H1 (cell line): Measurements from ENCODE around the gene GKAP1. TPM values are rescaled to one million over a fixed set of nuclear protein-coding genes. Genes with fewer than 3 reads are reported as not detected.

Source experiments
- CTCF ChIA-PET: fragments of 300-600 bp; sonication (Branson Sonifier 250); formaldehyde crosslinking; loops from one replicate; lab custom pipeline; 2021; ENCODE audit not compliant: partially characterized antibody; lab: Charles Lee
- POLR2A ChIA-PET: fragments of 300-600 bp; sonication (Branson Sonifier 250); formaldehyde crosslinking; loops from one replicate; lab custom pipeline; 2021; ENCODE audit warnings: inconsistent platforms; ENCODE audit not compliant: partially characterized antibody; lab: Charles Lee
- DNase-seq, 2 experiments: peaks; one replicate each; pipeline versions ENCODE4 v3.0.0 to v3.0.0-alpha.2; 2010 to 2022; ENCODE audit warnings: low spot score in 2 of 2, low read depth in 1 of 2, mixed read lengths in 1 of 2
- FAIRE-seq: peaks from 2 replicates; lab custom pipeline; 2011; peaks lifted over from hg19 to GRCh38; lab: Jason Lieb, UNC
- H2AFZ ChIP-seq: 2 replicates; pipeline ENCODE4 v1.8.1; 2012; ENCODE audit warnings: low read length, inconsistent platforms
- H2AK5ac ChIP-seq: 2 replicates; pipeline ENCODE4 v1.6.1; 2013; ENCODE audit warnings: low read depth, low read length
- H2BK120ac ChIP-seq: replicated peaks from 2 replicates; pipeline ENCODE3; 2013; ENCODE audit warnings: low read depth, low read length, inconsistent platforms
- H2BK12ac ChIP-seq: 2 replicates; pipeline ENCODE4 v1.6.1; 2013; ENCODE audit warnings: low read depth, low read length
- H2BK15ac ChIP-seq: 2 replicates; pipeline ENCODE4 v1.6.1; 2013; ENCODE audit warnings: low read length
- H2BK20ac ChIP-seq: 2 replicates; pipeline ENCODE4 v1.6.1; 2013; ENCODE audit warnings: low read length
- H2BK5ac ChIP-seq: 2 replicates; pipeline ENCODE4 v1.6.1; 2013; ENCODE audit warnings: low read depth, low read length
- H3K14ac ChIP-seq: 2 replicates; pipeline ENCODE4 v1.6.1; 2013; ENCODE audit warnings: inconsistent platforms; ENCODE audit not compliant: insufficient read length
- H3K18ac ChIP-seq: 2 replicates; pipeline ENCODE4 v1.6.1; 2013; ENCODE audit warnings: low read length; ENCODE audit errors: extremely low read depth
- H3K23ac ChIP-seq: 2 replicates; pipeline ENCODE4 v1.6.1; 2013; ENCODE audit warnings: inconsistent platforms; ENCODE audit not compliant: insufficient read length
- H3K23me2 ChIP-seq: 2 replicates; pipeline ENCODE4 v1.6.1; 2013; ENCODE audit warnings: low read depth, low read length
- H3K27ac ChIP-seq: 2 replicates; pipeline ENCODE4 v1.6.1; 2011; ENCODE audit warnings: low read depth, low read length, inconsistent platforms
- H3K27me3 ChIP-seq, 4 experiments: replicated peaks in 1 of 4; 1 replicate in 1 of 4; 2 replicates in 3 of 4; pipeline versions ENCODE4 v1.6.1 to v1.8.1; 2011 to 2013; ENCODE audit warnings: low read length in 3 of 4, mild to moderate bottlenecking in 3 of 4, inconsistent platforms in 2 of 4, mixed read lengths in 2 of 4, moderate library complexity in 1 of 4; ENCODE audit not compliant: control insufficient read depth in 3 of 4, insufficient read depth in 3 of 4; ENCODE audit errors: extremely low read depth in 1 of 4
- H3K36me3 ChIP-seq, 4 experiments: 2 replicates each; pipeline versions ENCODE4 v1.6.1 to v1.8.1; 2011 to 2013; ENCODE audit warnings: mild to moderate bottlenecking in 4 of 4, low read length in 3 of 4, moderate library complexity in 2 of 4, control low read depth in 1 of 4, inconsistent platforms in 1 of 4; ENCODE audit not compliant: insufficient read depth in 4 of 4, control insufficient read depth in 2 of 4
- H3K4ac ChIP-seq: replicated peaks from 2 replicates; pipeline ENCODE3; 2013; ENCODE audit warnings: low read length, low read depth, mixed read lengths, inconsistent platforms; ENCODE audit not compliant: insufficient read length
- H3K4me1 ChIP-seq, 4 experiments: replicated peaks in 1 of 4; 1 replicate in 1 of 4; 2 replicates in 3 of 4; pipeline versions ENCODE4 v1.6.1 to v1.8.1; 2011 to 2013; ENCODE audit warnings: low read length in 3 of 4, inconsistent platforms in 2 of 4, mixed read lengths in 1 of 4; ENCODE audit not compliant: insufficient read depth in 4 of 4, control insufficient read depth in 3 of 4
- H3K4me2 ChIP-seq, 2 experiments: 2 replicates each; pipeline versions ENCODE4 v1.6.1 to v1.8.1; 2011 to 2013; ENCODE audit warnings: low read depth in 2 of 2, low read length in 2 of 2, control low read depth in 1 of 2, inconsistent platforms in 1 of 2, mild to moderate bottlenecking in 1 of 2; ENCODE audit not compliant: insufficient read depth in 1 of 2
- H3K4me3 ChIP-seq, 4 experiments: fragments of 200-600, 300-600 bp in 1 of 4; sonication (generic), shearing (Covaris generic), sonication (Bioruptor Twin) in 1 of 4; 2 replicates each; pipeline versions ENCODE4 v1.5.1 to v1.8.1; 2011 to 2016; ENCODE audit warnings: low read length in 4 of 4, low read depth in 3 of 4, control low read depth in 2 of 4, inconsistent platforms in 2 of 4, mild to moderate bottlenecking in 2 of 4, mixed read lengths in 1 of 4, moderate library complexity in 1 of 4; ENCODE audit not compliant: insufficient read depth in 2 of 4; ENCODE audit errors: extremely low read depth in 1 of 4
- H3K56ac ChIP-seq: replicated peaks from 2 replicates; pipeline ENCODE3; 2013; ENCODE audit warnings: low read depth, mild to moderate bottlenecking, mixed read lengths, low read length, inconsistent platforms; ENCODE audit not compliant: insufficient read length
- H3K79me1 ChIP-seq: 2 replicates; pipeline ENCODE4 v1.6.1; 2013; ENCODE audit warnings: low read depth, low read length, control low read depth
- H3K79me2 ChIP-seq, 2 experiments: 2 replicates each; pipeline versions ENCODE4 v1.6.1 to v1.8.1; 2012 to 2013; ENCODE audit warnings: low read length in 2 of 2, mild to moderate bottlenecking in 2 of 2, inconsistent platforms in 1 of 2; ENCODE audit not compliant: insufficient read depth in 2 of 2, control insufficient read depth in 1 of 2
- H3K9ac ChIP-seq, 4 experiments: replicated peaks in 1 of 4; 1 replicate in 1 of 4; 2 replicates in 3 of 4; pipeline versions ENCODE4 v1.6.1 to v1.8.1; 2011 to 2013; ENCODE audit warnings: low read depth in 3 of 4, low read length in 3 of 4, control low read depth in 2 of 4, mild to moderate bottlenecking in 2 of 4, moderate library complexity in 2 of 4, inconsistent platforms in 1 of 4; ENCODE audit errors: extremely low read depth in 1 of 4
- H3K9me3 ChIP-seq, 2 experiments: 2 replicates each; pipeline versions ENCODE4 v1.6.1 to v1.8.1; 2012 to 2013; ENCODE audit warnings: mild to moderate bottlenecking in 2 of 2, moderate library complexity in 2 of 2, control low read depth in 1 of 2, inconsistent platforms in 1 of 2, low read depth in 1 of 2, low read length in 1 of 2, mixed read lengths in 1 of 2; ENCODE audit not compliant: insufficient read depth in 2 of 2
- H4K20me1 ChIP-seq, 2 experiments: replicated peaks in 1 of 2; 2 replicates each; pipeline versions ENCODE3 to v1.8.1; 2011 to 2013; ENCODE audit warnings: inconsistent platforms in 2 of 2, low read length in 2 of 2, mild to moderate bottlenecking in 1 of 2; ENCODE audit not compliant: insufficient read depth in 2 of 2, control insufficient read depth in 1 of 2
- H4K5ac ChIP-seq: 2 replicates; pipeline ENCODE4 v1.6.1; 2013; ENCODE audit warnings: low read length, low read depth, mixed read lengths, inconsistent platforms; ENCODE audit not compliant: insufficient read length
- H4K8ac ChIP-seq: 2 replicates; pipeline ENCODE4 v1.8.0; 2013; ENCODE audit warnings: mild to moderate bottlenecking, moderate library complexity, low read length, inconsistent platforms; ENCODE audit not compliant: insufficient read depth; ENCODE audit errors: extremely low read depth
- H4K91ac ChIP-seq: replicated peaks from 2 replicates; pipeline ENCODE3; 2013; ENCODE audit warnings: low read length, mixed read lengths, inconsistent platforms; ENCODE audit not compliant: insufficient read length
- ASH2L ChIP-seq: fragments of 200-600, 300-600 bp; sonication (generic); IDR thresholded peaks from one replicate; pipeline ENCODE4 v1.7.1; 2017; ENCODE audit warnings: low read length
- BRCA1 ChIP-seq: IDR thresholded peaks from 2 replicates; pipeline ENCODE4 v1.6.1; 2012; ENCODE audit warnings: low read depth, low read length, improper control_type of control experiment
- CEBPB ChIP-seq: IDR thresholded peaks from 2 replicates; pipeline ENCODE4 v1.6.1; 2012; ENCODE audit warnings: low read depth, low read length
- CHD2 ChIP-seq: IDR thresholded peaks from 2 replicates; pipeline ENCODE4 v1.6.1; 2012; ENCODE audit warnings: low read length, improper control_type of control experiment
- EGR1 ChIP-seq: IDR thresholded peaks from 2 replicates; pipeline ENCODE4 v1.6.1; 2011; ENCODE audit warnings: low read depth, low read length, borderline replicate concordance
- EZH2 ChIP-seq: fragments of 200-600 bp; sonication (generic); IDR thresholded peaks from 2 replicates; pipeline ENCODE4 v1.7.1; 2012; ENCODE audit warnings: low read depth, mild to moderate bottlenecking, moderate library complexity, low read length, inconsistent platforms; ENCODE audit not compliant: severe bottlenecking
- FOSL1 ChIP-seq: IDR thresholded peaks from 2 replicates; pipeline ENCODE4 v1.6.1; 2011; ENCODE audit warnings: mild to moderate bottlenecking, low read depth, low read length, moderate library complexity; ENCODE audit not compliant: insufficient read depth
- JUND ChIP-seq: IDR thresholded peaks from 2 replicates; pipeline ENCODE4 v1.6.1; 2011; ENCODE audit warnings: mild to moderate bottlenecking, improper control_type of control experiment, low read length
- PHF8 ChIP-seq: fragments of 200-600 bp; sonication (generic); conservative IDR thresholded peaks from 2 replicates; pipeline ENCODE4 v1.7.1; 2012; ENCODE audit warnings: low read depth, mild to moderate bottlenecking, inconsistent platforms, low read length, moderate library complexity
- RNF2 ChIP-seq: fragments of 200-900, 300-1000 bp; sonication (generic); IDR thresholded peaks from 2 replicates; pipeline ENCODE4 v1.7.1; 2016; ENCODE audit warnings: borderline replicate concordance, low read depth, mild to moderate bottlenecking, antibody characterized with exemption, low read length; ENCODE audit not compliant: poor library complexity, severe bottlenecking; ENCODE audit errors: missing control alignments
- SIN3A ChIP-seq, 2 experiments: IDR thresholded peaks in 1 of 2; conservative IDR thresholded peaks in 1 of 2; 2 replicates each; pipeline ENCODE4 v1.6.1; 2011 to 2012; ENCODE audit warnings: low read length in 2 of 2, improper control_type of control experiment in 1 of 2, low read depth in 1 of 2, mild to moderate bottlenecking in 1 of 2
- SIX5 ChIP-seq: IDR thresholded peaks from 2 replicates; pipeline ENCODE4 v1.6.1; 2011; ENCODE audit warnings: mild to moderate bottlenecking, low read depth, low read length
- WGBS, 2 experiments: shearing (Covaris generic) in 1 of 2; methylation state at CpG; one replicate each; pipeline versions ENCODE4 v1.1.6 to v1.1.7; 2013 to 2015; ENCODE audit warnings: low lambda C conversion rate in 2 of 2, mixed read lengths in 2 of 2, inconsistent platforms in 1 of 2, low coverage in 1 of 2, missing lambda C conversion rate in 1 of 2; ENCODE audit not compliant: insufficient replicate concordance in 2 of 2, insufficient coverage in 1 of 2, insufficient read length in 1 of 2; ENCODE audit errors: extremely low coverage in 1 of 2, missing lambda C conversion rate in 1 of 2; 5-methylcytosine and 5-hydroxymethylcytosine counted together
- polyA plus RNA-seq, 7 experiments: library from polyadenylated mRNA; depleted of rRNA in 3 of 7; stranded (reverse) in 5 of 7; unstranded in 2 of 7; fragments of >200 nt in 5 of 7; fragments of 200-250 nt in 2 of 7; gene quantifications; 1 replicate in 5 of 7; 2 replicates in 1 of 7; 4 replicates in 1 of 7; pipeline versions ENCODE4 v1.2.1 to v1.2.3, GENCODE V29; 2011 to 2013; ENCODE audit warnings: missing spikeins in 2 of 7, mixed read lengths in 2 of 7
- total RNA-seq: library from RNA; stranded (reverse); fragmentation: NEBNext Ultra II Directional; extraction: Animal tissue kit (Norgen Biotek cat#: 25700); gene quantifications from 2 replicates; pipeline ENCODE4 v1.2.1, GENCODE V29; 2021
- TF ChIP-seq, protein P1 (sequence below): IDR thresholded peaks from 2 replicates; pipeline ENCODE4 v1.6.1; 2012; ENCODE audit warnings: low read length, inconsistent platforms

Gene GKAP1
- total and polyA plus RNA-seq, 2 of the 8 experiments (the other 6 are each of a cell fraction or from before 2014, with no cell fraction given) = 0.97 to 5.3 TPM

DNA sequence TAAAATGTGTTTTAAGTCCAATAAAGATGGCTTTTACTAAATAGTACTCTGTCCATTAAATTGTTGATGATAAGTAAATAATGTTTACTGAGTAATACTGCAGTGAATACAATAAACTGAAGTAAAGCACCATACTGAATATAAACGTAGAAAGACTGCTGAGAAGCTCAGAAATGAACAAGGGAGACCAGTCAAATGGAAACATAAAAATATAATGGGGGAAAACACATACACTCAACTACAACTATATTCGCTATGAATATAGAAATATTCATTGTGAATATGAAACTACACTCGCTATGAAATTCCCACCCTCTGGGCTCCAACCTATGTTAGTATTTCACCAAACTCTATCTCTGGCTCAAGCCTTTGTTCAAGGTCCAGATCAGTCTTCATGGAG, 67.9 kb downstream of the GKAP1 start:
- Histone ChIP-seq H3K14ac (no peak overlapping the region), H2BK12ac (no peak overlapping the region), H3K4me3 (no peak overlapping the region), H3K4ac (no peak overlapping the region), H4K20me1 (no peaks in the 10 kb centered on the region), H3K18ac (no peak overlapping the region), H3K4me2 (no peak overlapping the region), H3K4me1 (no peaks in the 10 kb centered on the region), H2BK15ac (no peak overlapping the region), H3K56ac (no peak overlapping the region), H3K36me3 (no peaks in the 10 kb centered on the region), H3K79me1 (no peaks in the 10 kb centered on the region), H3K9ac (no peak overlapping the region), H3K79me2 (no peaks in the 10 kb centered on the region), H2BK5ac (no peak overlapping the region), H3K9me3 (no peaks in the 10 kb centered on the region), H2BK120ac (no peak overlapping the region), H2AK5ac (no peak overlapping the region), H2AFZ (no peak overlapping the region), H2BK20ac (no peak overlapping the region), H4K91ac (no peak overlapping the region), H3K23ac (no peak overlapping the region), H3K27me3 (no peaks in the 10 kb centered on the region), H3K27ac (no peak overlapping the region), H4K5ac (no peak overlapping the region), H3K23me2 (no peaks in the 10 kb centered on the region), H4K8ac (no peak overlapping the region)
- CTCF ChIA-PET = interaction anchor here (0.7 to 0.8 kb wide), 2 partner anchors 26 to 101 kb away, joined by 3 read pairs; no protein-coding TSS in a partner anchor
- WGBS, 2 experiments = 79% methylated on average over 3 of the region's 3 CpGs; no CpG with 5 or more reads in 1 of the 2 experiments
- DNase-seq (no peak), FAIRE-seq (no peak)
- POLR2A ChIA-PET = no interaction called here
- TF ChIP-seq CEBPB (no peak), SIN3A (conservative IDR thresholded peaks at IDR 0.05 in 1 of 2, IDR thresholded peaks at IDR 0.05 in 1 of 2; ENCODE audit: low read depth in 1 of 2, low read length in 2 of 2) (no peak), EZH2 (no peak), ASH2L (no peak), JUND (no peak), FOSL1 (no peak), EGR1 (no peak), CHD2 (no peak), SIX5 (no peak), RNF2 (no peak), BRCA1 (no peak), PHF8 (no peak)
- TF ChIP-seq, protein P1, sequence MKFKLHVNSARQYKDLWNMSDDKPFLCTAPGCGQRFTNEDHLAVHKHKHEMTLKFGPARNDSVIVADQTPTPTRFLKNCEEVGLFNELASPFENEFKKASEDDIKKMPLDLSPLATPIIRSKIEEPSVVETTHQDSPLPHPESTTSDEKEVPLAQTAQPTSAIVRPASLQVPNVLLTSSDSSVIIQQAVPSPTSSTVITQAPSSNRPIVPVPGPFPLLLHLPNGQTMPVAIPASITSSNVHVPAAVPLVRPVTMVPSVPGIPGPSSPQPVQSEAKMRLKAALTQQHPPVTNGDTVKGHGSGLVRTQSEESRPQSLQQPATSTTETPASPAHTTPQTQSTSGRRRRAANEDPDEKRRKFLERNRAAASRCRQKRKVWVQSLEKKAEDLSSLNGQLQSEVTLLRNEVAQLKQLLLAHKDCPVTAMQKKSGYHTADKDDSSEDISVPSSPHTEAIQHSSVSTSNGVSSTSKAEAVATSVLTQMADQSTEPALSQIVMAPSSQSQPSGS = no peak
